Stimulated activated CD4-positive, alpha-beta T cell treated with anti-CD3 and anti-CD28 coated beads, TNF-alpha, amount 100 ng/mL, for 1 hour (primary cell): ENCODE measurements around the gene TANK.

ENCODE experiments used
- DNase-seq, 3 donors: peaks; one replicate each; pipeline ENCODE4 v3.0.0-alpha.2; 2020; ENCODE audit warnings: low read depth in 3 of 3, low spot score in 1 of 3

The TANK gene

DNA sequence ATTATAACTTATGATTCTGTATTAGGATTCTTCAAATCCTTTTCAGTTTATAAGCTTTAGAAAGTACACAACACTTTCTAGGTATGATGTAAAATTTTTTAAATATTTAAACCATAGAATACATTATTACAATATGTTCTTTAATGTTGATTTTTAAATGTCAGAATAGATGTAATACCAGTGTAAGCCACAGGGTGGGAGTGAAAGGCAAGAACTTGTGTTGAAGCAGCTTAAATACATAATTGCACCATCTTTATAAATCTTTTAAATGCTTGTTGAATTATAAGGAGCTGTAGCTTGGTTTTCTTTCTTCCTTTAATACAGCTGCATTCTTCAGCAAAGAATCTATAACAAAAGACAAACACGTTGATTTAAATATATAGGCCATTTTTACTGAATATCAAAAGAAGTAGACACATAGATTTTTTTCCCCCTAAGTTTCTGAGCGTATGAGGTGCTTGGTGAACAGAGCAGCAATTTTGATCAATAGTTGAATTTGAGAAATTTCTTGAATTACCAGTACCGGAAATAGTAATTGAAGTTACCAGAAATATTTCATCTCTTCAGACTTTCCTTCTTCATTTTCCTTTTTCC lies 63.0 kb downstream of the TANK start:
- DNase-seq, result no peak

DNA sequence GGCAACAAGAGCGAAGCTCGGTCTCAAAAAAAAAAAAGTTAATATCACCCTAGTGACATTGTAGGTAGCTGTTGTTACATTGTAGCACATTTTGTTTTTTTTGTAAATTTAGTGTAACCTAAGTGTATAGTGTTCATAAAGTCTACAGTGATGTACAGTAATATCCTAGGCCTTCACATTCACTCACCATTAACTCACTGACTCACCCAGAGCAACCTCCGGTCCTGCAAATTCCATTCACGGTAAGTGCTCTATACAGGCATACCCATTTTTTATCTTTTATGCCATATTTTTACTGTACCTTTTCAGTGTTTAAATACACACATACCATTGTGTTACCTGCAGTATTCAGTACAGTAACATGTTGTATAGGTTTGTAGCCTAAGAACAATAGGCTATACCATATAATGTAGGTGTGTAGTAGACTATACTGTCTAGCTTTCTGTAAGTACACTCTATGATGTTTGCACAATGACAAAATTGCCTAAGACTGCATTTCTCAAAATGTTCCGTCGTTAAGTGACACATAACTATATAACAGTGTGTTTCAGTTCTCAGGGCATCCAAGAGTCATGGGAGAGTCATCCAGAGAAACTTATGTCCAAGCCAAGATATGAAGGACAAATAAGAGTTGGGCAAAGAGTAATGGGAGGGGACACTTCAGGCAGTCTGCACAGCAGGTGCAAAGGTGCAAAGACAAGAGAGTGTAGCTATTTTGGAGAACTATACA lies 68.4 kb downstream of the TANK start:
- DNase-seq, result no peak

DNA sequence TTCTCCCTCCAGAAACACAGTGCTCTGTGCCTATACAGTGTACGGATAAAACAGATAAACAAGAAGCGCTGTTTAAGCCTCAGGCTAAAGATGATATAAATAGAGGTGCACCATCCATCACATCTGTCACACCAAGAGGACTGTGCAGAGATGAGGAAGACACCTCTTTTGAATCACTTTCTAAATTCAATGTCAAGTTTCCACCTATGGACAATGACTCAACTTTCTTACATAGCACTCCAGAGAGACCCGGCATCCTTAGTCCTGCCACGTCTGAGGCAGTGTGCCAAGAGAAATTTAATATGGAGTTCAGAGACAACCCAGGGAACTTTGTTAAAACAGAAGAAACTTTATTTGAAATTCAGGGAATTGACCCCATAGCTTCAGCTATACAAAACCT lies 70.7 kb downstream of the TANK start:
- DNase-seq, result no peak

DNA sequence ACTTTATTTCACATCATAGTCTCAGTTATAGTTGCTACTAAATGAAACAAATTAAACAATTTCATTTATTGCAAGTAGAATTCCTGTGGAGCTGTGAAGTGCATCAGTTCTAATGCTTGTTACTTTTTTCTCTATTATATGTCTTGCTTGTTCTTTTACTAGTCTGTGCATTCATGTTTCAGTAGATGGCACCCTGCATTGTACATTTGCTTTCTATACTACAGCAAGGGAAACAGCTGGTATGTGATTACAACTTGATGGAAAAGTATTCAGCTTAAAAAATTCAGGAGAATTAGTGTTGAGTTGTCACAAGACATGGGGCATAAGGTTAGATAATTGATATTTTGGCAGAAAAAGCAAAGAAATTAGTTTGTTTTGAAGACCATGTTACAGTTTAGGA lies 72.3 kb downstream of the TANK start:
- DNase-seq, result no peak

DNA sequence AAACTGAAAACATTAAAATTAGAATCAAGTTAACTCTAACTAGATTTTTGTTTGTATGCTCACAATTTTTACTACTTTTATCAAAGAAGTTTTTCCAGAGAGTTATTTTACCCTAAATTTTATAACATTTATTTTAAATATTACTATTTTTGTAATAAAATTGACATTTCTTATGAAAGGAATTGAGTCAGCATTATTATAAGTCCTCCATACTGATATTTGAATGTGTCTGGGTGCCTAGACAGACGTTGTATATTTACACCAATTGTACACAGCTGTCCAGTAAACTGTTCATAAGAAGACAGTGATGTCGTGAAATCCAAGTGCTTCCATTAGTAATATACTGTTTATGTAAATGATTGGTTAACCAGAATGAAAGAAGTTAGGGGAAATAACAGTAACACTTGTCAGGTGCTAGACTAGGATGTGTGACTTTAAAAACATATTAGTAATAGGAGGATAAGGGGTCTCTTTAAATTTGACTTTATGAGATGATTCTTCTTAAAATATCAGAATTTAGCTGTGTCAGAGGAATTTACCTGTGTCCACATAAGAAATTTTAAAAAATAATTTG lies 73.7 kb downstream of the TANK start:
- DNase-seq, result no peak

DNA sequence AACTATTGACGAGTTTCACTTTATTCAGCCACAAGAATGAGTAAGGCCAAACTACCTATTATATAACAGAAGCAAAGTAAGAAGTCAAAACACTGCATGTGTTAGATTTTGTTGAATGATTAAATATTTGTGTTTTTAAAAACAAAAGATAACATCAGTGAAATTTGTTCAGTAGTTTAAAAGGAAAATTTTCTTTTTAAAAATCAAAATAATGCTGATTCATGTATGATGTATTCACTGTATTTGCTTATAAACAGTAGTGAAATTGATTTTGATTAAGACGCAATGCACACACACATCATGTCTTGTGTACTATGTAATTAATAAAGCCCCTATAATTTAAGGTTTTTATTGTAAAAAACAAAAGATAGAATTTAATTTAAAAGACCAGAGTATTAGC lies 74.4 kb downstream of the TANK start:
- no peak for DNase-seq

DNA sequence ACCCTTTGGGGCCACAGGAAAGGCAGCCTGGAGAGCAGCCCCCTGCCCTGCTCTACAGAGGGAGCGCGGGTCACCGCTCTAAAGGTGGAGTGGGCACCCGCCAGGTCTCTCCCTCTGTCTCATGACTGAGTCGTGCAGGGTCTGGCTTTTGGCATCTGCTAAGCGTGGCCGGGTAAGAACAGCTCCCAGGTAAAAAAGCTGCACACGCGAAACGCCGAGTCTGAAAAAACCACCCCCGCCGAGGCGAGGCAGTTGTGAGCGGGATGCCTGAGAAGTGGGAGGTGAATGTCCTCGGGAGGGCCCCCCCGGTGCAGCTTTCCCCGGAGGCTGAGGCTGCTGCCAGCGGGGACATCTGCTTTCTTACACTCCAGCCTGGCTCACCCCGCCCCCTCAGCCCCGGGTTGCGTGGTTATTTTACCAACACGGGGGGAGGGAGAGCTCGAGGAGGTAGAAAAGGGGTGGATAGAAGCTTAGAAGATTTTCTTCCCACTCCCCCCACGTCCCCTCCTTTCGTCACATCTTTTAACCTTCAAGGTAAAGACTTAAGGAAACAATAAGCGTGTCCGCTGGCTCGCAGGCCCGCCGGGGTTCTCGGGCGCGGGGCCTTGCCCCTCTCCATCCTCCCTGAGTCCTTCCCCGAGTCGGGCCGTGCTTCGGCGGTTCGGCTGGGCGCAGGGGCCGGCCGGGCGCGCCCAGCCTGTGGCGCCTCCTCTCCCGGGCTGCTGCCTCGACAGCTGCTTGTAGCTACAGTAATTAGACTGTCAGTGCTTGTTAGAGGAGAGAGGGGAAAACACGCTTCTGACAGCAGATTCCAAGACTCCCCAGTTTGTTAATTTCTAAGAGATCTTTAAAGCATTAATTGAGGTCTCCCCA lies 77.4 kb downstream of the TANK start:
- DNase-seq, result peak in 1 of 3 donors; percentile 34

DNA sequence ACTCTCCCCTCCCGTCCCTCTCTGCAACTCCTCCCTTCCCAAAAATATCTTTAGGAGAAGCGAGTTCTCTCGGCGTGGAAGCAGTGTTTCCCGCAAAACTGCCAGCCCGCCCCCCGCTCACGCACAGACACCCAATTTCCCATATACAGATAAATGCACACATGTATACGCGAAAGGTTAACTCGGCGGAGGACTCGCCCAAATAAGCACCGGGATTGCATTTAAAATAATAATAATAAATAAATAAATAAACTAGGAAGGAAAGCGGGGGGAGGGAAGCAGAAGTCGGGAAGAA lies 78.0 kb downstream of the TANK start:
- no peak for DNase-seq

DNA sequence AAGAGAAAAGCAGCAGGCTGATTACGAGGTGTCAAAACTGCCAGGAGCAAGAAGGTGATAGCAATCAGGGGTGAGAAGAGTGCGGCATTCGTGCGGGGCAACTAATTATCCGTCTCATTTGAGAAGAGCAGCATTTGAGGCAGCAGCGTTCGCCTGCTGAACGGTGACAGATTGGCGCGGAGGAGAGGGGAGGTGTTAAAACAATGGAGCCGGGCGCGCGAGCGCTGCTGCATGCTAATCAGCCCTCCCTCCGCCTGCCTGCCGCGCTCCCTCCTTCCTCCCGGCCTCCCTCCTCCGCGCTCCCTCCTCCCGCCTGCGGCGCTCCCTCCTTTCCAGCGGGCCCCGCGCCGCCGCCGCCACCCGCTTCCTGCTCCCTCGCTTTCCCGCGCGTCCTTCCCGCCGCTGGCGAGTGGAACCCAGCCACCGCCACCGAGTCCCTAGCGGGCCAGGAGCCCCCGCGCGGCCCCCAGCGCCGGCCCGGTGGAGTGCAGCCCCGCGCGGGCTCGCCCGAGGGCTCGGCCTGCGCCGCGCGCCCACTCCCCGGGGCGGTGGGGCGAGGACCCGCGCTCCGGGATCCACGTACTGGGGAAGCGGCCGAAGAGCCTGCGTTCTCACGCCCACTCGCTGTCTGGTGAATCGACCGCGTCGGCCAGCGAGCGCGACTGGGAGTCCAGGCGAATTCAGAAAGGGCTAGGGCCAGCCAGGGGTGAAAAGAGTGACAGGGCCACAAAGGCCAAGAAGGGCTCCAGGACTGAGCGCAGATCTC lies 78.5 kb downstream of the TANK start:
- peak in 1 of 3 donors; percentile 41 for DNase-seq

DNA sequence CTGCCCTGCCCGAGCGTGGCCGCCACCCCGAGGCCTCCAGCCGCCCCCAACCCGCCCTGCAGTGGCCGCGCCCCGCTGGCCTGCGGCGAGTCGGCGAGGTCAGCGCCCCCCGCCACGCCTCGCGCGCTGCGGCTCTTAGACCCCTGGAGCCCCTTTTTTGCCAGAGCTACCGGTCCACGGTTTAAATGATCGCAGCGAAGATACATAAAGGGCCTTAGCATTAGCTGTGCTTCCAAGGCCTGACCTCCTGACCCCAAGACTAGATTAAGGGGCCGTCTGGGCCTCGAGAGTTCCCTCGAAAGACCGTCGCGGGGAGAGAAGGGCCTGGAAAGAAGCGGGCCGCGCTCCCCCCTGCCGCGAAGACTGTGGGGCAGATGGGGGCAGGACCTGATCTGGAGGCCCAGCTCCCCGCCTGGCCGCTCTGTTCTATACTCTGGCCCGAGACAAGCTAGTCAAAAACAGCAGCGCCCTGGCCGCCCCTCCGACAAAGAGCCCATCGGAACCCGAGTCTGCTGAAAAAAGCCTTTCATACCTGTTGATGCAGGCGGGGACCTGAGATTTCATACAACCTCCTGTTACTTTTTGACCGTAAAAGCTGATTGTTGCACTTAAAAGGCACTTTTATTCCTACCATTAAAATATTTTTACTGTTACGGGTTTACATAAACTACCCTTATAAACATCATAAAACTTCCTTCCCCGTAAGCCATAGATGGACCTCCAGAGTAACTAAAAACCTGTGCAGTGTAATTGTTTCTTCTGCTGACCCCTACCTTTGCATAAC lies 79.3 kb downstream of the TANK start:
- DNase-seq, result no peak

DNA sequence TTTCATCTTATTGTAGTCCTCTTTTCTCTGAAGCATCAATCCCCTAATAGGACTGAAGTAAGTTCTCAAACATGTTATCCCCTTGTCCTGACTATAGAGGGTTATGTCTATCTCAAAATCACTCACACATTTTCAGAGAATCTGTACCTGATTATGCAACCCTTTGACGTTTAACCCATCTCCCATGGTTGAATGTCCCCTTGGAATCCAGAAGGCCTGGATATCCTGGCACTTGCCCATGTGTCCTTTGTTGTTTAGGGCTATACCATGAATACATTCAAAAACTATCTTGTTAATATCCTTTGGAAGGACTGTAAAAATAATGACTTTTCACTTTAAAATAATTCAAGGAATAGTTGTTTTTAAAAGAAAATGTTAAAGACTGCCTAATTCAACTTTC lies 81.7 kb downstream of the TANK start:
- DNase-seq, result no peak

DNA sequence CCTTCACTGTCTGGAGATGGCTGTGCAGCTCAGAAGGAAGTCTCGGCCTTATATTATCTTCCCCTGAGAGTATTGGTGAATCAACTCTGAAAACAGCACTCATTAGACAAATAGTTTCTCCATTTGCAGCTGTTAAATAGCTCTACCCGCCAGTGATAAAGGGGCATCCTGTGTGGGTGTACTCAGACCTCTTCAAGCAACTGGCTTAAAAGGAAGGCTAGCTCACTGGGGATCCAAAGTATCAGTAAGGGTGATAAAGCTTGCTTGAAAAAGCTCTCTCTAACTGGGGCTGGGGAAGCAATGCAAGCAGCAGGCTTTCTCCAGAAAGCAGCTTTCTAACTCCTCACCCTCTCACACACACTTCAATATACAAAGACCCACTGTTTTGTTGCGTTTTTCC lies 83.1 kb downstream of the TANK start:
- DNase-seq, result no peak

DNA sequence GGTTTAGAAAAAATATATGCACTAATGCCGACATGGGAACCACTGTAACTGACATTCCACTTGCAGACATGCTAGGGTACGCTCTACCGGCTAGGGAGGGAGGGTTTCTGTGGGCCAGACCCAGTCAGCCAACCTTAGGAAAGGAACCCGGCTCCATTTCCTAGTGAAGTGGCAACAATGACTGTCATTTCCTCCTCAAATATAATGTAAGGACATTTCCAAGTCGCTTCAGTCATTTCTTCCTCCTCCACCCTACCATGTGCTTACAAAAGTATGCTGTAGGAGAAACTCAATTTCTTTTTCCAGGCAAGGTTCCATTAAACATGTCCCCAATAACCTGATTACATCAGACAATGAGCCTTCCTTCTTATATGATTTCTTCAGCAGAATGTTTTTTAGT lies 83.7 kb downstream of the TANK start:
- no peak for DNase-seq

DNA sequence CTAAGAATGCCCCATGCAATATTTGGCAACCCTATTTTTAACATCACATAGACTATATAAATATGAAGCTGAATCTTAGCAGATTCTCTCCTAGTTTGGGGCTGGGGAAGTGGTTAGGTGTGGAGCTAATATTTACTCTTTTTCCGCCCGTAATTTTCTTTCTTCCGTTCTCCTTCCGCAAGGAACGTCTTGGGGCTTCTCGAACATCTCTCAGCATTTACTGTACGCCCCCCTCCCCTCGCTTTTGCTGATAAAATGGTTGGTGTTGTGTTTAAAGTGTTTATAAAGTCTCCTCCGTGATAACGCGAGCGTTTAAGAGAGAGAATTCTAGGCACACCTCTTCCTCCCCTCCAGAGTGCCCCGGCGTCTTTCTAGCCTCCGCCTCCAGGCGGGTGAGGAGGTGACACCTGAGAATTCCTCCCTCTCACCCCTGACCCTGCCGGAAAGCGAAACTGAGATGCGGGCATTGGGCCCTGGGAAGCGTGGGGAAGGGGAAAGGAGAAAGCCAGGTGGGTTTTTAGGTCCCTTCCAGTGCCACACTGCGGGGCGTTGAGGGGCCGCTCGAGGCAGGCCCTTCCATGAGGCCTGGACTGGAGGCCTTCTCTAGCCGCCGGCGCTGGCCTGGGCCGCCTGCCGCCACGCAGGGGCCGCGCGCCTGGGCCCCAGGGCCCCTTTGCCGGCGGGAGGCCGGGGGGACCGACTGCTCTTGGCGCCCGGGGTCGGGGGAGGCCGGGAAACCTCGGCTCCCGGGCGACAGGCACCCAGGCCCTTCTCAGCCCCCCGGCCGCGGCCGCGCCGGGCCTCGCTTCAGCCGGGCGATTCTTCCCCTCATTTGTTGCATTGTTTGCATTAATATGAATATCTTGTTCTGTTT lies 84.4 kb downstream of the TANK start:
- DNase-seq, result peak in 1 of 3 donors; percentile 26

DNA sequence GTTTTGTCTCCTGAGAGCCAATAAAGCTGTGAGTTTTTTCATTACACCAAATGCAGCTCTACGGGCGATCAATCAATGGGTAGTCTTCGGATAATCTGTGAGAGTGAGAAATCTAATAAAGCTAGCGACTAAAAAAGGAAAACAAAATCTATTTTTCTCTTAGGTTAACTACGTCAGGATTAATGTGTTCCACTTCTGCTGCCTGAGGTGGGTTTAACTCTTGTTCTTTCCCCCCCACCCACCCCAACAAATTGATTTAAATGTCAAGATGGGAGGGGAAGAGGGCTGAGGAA lies 85.0 kb downstream of the TANK start:
- no peak for DNase-seq

DNA sequence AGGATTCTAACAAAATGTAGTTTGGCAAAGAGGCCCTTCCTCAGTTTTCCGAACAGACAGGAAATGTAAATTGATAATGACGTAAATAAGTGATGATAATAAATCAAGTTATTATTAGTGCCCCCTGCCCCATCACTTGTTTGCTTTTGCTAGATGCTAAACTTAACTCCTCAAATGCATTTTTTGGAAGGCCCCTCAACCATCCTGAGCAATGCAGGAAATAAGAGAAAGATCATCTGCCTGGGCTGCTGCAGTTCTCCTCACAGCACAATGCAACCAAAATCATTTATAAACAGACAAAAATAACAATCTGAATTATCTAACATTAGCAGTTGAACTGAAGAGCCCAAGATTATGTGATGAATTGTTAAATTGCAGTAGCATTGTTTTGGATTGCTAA lies 85.4 kb downstream of the TANK start:
- DNase-seq, result no peak

DNA sequence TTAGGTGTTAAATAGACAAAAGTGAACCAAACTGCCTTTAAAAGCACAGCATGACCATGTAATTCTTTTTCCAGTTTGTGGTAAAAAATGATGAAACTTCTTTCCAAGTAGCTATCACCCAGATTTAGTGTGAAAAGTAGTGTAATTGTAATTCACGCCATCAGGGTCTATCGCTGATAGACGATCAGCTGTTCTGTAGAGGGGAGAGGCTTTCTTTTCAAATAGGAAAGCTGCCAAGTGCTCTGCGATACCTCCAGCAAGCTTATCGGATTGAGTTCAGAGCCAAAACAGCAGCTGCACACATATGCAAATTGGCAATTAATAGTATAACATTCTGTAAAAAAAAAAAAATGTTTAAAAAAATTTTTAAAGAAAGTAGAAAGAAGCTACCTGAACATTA lies 86.1 kb downstream of the TANK start:
- DNase-seq, result no peak

DNA sequence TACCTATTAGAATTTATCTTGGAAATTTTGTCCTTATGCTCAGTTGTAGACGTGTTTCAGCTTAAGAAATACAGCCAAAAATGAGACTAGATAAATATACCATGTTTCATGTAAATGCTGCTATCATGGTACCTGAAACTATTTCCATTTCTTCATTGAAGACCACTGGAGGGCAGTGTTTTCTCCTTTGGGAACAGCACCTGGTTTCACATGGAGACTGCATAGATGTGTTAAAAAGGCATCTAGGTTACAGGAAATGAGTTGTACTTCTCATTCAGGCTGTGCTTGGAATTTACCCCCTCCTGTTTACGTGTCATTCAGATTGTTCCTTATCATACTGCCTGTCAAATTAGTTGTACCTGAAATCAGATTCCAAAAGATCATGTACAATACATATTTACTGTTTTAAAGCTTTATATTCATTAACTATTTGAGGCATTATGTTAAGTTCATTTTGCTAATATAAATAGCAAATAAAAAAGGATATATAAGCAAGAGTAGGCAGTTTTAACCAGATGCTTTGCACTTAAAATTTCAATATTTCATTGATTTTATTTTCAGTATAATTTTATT lies 90.7 kb downstream of the TANK start:
- DNase-seq, result no peak

DNA sequence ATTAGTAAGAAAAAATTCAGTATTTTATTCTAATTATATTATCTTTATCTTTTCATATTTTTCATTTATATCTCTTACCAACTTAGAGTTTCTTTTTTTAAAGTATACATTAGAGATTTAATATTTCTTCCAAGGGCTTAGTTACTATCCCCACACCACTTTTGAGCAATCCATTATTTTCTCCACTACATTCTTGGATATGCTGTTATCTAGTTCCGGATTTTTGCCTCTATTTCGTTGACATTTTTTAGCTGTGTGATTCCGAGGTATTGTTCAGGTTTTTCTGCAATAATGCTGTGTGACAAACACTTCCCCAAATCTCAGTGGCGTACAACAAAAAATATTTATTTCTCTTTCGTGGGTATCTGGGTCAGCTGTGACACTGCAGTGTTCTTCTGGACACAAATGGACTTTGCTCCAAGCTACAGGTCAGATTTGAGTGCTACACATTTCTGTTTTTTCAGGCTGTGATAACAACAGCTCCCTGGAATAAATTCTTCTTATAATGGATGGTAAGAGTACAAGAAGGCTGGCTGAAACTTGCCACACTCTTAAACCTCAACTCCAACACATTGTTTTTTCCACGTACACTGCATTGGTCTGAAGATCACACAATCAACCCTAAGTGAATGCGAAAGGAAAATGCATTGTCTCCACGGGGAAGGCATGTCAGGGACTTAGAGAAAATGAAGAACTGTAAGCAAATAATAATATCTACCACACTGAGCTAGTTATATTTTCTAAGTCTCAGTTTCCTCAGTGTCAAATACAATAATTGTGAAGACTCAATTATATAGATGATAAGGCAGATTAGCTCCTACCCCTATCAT lies 97.1 kb downstream of the TANK start:
- no peak for DNase-seq
